Activated T-cell treated with anti-CD3 and anti-CD28 coated beads, Interleukin-2, amount 50 U/mL, for 24 hours (primary cell): ENCODE results near the gene NCR1.
"Not testable (repeated sequence)": the region's sequence is repeated elsewhere in the genome, so short reads cannot be mapped to it uniquely, and the experiment has no call there.

Experiments
- DNase-seq: peaks from one replicate; pipeline ENCODE4 v3.0.0-alpha.2; 2020
- H3K27ac Mint-ChIP-seq: 2 replicates; pipeline ENCODE4 v1.8.0; 2020; ENCODE audit warnings: mild to moderate bottlenecking, mixed read lengths
- H3K27me3 Mint-ChIP-seq: 2 replicates; pipeline ENCODE4 v1.8.0; 2020; ENCODE audit warnings: mixed read lengths
- H3K36me3 Mint-ChIP-seq: 2 replicates; pipeline ENCODE4 v1.8.0; 2020; ENCODE audit warnings: low read depth, mixed read lengths
- H3K4me1 Mint-ChIP-seq: 2 replicates; pipeline ENCODE4 v1.8.0; 2020; ENCODE audit warnings: low read depth, mixed read lengths
- H3K4me3 Mint-ChIP-seq: 2 replicates; pipeline ENCODE4 v1.8.0; 2020; ENCODE audit warnings: mild to moderate bottlenecking, moderate library complexity, mixed read lengths
- H3K9me3 Mint-ChIP-seq: 2 replicates; pipeline ENCODE4 v1.8.0; 2020; ENCODE audit warnings: mixed read lengths

Gene NCR1

DNA sequence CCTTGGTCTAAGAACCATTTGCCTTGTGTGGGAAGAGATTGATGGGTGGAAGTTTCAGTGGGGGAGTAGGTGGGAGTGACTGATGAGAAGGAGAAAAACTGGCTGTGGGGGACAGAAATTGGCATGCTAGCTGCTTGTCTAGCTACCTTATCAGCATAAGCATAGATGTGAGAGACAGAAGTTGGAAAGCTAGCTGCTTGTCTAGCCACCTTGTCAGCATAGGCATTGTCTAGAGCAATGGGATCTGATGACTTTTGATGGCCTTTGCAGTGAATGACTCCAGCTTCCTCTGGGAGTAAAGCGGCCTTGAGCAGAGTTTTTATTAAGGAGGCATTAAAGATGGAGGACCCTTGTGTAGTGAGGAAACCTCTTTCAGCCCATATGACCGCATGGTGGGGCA lies 9.9 kb upstream of the NCR1 start:
- H3K4me3 Mint-ChIP-seq: no peak overlapping the region
- H3K4me1 Mint-ChIP-seq: no peaks in the 10 kb centered on the region
- H3K27ac Mint-ChIP-seq: no peak overlapping the region
- no peaks in the 10 kb centered on the region for H3K9me3 Mint-ChIP-seq
- no peak for DNase-seq
- no peaks in the 10 kb centered on the region for H3K36me3 Mint-ChIP-seq
- H3K27me3 Mint-ChIP-seq: peaks cover 15% of the 10 kb centered on the region

DNA sequence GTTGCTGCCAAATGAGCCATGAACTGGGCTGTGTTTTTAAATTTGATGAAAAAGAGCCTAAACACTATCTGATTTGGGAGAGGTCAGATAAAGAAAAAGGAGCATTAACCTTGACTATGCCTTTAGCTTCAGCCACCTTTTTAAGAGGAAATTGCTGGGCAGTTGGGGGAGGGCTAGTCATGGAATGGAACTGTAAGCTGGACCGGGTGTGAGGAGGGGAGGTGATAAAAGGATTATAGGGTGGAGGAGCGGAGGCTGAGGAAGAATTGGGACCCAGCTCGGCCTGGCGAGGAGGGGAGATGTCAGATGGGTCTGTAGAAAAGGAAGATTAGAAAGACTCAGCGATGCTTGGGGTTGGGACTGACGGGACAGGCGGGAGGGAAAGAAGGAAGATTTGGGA lies 7.3 kb upstream of the NCR1 start:
- not testable (repeated sequence) for H3K4me1 Mint-ChIP-seq, H3K27ac Mint-ChIP-seq

DNA sequence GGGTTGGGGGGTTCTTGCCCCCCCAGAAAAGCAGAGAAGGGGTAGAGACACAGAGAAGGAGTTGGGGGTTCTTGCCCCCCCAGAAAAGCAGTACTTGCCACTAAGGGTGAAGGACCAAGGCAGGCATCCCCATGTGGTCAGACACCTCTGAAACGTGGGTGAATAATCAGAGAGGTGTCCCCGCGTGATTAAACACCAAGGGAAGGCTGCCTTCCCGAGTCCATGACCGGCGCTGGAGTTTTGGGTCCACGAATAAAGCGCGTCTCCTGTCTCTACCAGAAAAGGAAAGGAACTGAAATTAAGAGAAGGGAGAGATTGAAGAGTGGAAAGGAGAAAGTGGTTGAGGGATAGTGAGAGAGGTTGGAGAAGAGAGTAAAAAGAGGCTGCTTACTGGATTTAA lies 6.3 kb upstream of the NCR1 start:
- H3K27me3 Mint-ChIP-seq: peaks cover 15% of the 10 kb centered on the region
- not testable (repeated sequence) for H3K4me1 Mint-ChIP-seq, DNase-seq, H3K9me3 Mint-ChIP-seq, H3K4me3 Mint-ChIP-seq, H3K36me3 Mint-ChIP-seq, H3K27ac Mint-ChIP-seq

More for the DNA sequence above, 7.3 kb upstream of the NCR1 start:
- not testable (repeated sequence) for H3K4me3 Mint-ChIP-seq, H3K36me3 Mint-ChIP-seq, DNase-seq, H3K9me3 Mint-ChIP-seq
- peaks cover 15% of the 10 kb centered on the region for H3K27me3 Mint-ChIP-seq

DNA sequence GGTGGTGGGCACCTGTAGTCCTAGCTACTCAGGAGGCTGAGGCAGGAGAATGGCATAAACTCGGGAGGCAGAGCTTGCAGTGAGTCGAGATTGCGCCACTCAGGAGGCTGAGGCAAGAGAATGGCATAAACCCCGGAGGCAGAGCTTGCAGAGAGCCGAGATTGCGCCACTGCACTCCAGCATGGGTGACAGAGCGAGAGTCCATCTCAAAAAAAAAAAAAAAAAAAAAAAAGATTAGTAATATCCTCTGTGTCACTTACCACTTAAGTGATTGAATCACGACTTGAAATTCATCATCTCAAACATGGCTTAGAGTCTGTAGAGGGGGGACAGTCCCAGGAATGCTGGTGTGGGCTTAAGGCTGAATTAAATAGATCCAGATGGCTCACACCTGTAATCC lies 4.8 kb upstream of the NCR1 start:
- H3K27ac Mint-ChIP-seq, H3K4me1 Mint-ChIP-seq, DNase-seq, H3K4me3 Mint-ChIP-seq, H3K9me3 Mint-ChIP-seq, H3K36me3 Mint-ChIP-seq: not testable (repeated sequence)
- peaks cover 20% of the 10 kb centered on the region for H3K27me3 Mint-ChIP-seq

DNA sequence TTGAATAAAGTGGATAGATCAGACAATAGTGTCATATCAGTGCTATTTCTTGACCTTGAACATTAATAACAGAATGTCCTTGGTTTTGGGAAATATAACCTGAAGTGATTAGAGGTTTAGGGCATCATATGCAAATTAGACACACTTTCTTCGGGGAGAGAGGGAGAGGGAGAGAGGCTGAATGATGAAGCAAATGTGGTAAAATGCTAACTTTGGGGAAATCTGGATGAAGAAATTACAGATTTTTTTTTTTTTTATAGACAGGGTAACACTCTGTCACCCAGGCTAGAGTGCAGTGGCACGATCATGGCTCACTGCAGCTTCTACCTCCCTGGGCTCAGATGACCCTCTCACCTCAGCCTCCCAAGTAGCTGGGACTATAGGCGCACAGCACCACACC lies 3.9 kb upstream of the NCR1 start:
- Mint-ChIP-seq H3K4me1 (no peaks in the 10 kb centered on the region), H3K9me3 (no peaks in the 10 kb centered on the region), H3K27ac (no peak overlapping the region), H3K4me3 (no peak overlapping the region), H3K36me3 (no peaks in the 10 kb centered on the region), H3K27me3 (peaks cover 27% of the 10 kb centered on the region)
- DNase-seq: no peak

DNA sequence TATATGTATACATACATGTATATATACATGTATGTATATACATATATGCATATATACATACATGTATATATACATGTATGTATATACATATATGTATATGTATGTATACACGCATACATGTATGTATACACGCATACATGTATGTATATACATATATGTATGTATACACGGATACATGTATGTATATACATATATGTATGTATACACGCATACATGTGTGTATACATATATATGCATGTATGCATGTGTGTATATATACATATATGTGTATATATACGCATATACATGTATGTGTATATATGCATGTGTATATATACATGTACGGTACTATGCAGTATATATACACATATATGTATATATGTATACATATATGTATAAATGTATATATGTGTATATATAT lies 2.6 kb upstream of the NCR1 start:
- Mint-ChIP-seq H3K27me3 (peaks cover 21% of the 10 kb centered on the region), H3K27ac (no peak overlapping the region), H3K4me1 (no peaks in the 10 kb centered on the region), H3K4me3 (no peak overlapping the region), H3K36me3 (no peaks in the 10 kb centered on the region), H3K9me3 (no peaks in the 10 kb centered on the region)
- no peak for DNase-seq

DNA sequence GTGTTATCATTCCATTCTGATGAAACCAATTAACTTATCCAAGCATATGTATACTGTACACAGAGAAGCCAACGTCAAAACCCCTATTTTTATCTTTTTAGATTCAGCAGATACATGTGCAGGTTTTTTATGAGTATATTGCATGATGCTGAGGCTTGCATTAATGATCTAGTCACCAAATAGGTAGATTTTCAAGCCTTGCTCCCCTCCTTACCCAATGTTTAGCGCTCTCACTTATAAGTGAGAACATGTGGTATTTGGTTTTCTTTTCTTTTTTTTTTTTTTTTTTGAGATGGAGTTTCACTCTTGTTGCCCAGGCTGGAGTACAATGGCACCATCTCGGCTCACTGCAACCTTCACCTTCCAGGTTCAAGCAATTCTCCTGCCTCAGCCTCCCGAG lies 1.7 kb upstream of the NCR1 start:
- H3K4me3 Mint-ChIP-seq: not testable (repeated sequence)

DNA sequence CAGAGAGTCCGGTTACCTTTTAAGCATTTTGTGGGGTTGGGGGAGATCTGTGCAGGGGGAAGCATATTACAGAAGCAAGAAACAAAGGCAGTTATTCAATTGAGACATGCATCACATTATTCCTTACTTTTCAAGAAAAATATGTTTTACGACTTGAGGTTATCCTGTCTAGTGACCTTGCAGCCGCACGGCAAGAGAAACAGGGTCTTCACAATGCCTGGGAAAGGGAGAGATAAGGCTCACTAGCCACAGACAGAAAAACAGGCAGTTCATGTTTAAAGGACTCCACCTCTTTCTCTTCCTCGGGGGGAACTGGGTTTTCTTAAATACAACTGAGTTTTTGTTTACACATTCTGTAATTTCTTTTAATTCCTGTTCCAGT lies 536 bp upstream of the NCR1 start:
- Mint-ChIP-seq H3K27me3 (peaks cover 14% of the 10 kb centered on the region), H3K4me1 (no peaks in the 10 kb centered on the region), H3K4me3 (no peak overlapping the region), H3K36me3 (no peaks in the 10 kb centered on the region), H3K27ac (no peak overlapping the region), H3K9me3 (no peaks in the 10 kb centered on the region)
- DNase-seq: no peak

More for the DNA sequence above, 1.7 kb upstream of the NCR1 start:
- H3K36me3 Mint-ChIP-seq, H3K4me1 Mint-ChIP-seq, H3K9me3 Mint-ChIP-seq, DNase-seq, H3K27ac Mint-ChIP-seq: not testable (repeated sequence)
- peaks cover 14% of the 10 kb centered on the region for H3K27me3 Mint-ChIP-seq

DNA sequence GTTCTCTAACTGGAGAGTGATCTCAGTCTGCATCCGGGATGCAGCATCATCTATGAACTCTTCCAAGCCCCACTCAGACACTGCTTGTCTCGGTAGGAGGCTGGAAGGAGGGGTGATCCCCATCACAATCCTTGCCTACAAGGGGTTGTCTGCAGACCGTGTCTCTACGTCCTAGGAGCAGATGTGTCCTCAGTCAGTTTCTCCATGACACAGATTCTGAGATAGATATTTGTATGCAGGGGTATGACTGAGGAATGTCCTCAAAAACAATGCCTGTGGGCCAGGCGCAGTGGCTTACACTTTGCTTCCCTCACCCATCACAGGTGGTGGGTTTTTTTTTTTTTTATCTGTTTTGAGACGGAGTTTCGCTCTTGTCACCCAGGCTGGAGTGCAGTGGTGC lies 871 bp downstream of the NCR1 start:
- Mint-ChIP-seq H3K4me1 (no peaks in the 10 kb centered on the region), H3K4me3 (no peak overlapping the region), H3K36me3 (no peaks in the 10 kb centered on the region), H3K9me3 (peaks cover 2% of the 10 kb centered on the region), H3K27ac (no peak overlapping the region), H3K27me3 (peaks cover 14% of the 10 kb centered on the region)
- DNase-seq: no peak

DNA sequence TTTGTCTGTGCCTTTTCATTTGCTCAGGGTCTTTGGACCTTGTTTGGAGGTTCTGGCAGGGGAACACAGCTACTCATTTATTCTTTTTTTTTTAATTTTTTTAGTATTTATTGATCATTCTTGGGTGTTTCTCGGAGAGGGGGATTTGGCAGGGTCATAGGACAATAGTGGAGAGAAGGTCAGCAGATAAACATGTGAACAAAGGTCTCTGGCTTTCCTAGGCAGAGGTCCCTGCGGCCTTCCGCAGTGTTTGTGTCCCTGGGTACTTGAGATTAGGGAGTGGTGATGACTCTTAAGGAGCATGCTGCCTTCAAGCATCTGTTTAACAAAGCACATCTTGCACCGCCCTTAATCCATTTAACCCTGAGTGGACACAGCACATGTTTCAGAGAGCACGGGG lies 2.0 kb downstream of the NCR1 start:
- H3K27me3 Mint-ChIP-seq: peaks cover 14% of the 10 kb centered on the region
- H3K4me1 Mint-ChIP-seq, DNase-seq, H3K4me3 Mint-ChIP-seq, H3K9me3 Mint-ChIP-seq, H3K27ac Mint-ChIP-seq, H3K36me3 Mint-ChIP-seq: not testable (repeated sequence)

DNA sequence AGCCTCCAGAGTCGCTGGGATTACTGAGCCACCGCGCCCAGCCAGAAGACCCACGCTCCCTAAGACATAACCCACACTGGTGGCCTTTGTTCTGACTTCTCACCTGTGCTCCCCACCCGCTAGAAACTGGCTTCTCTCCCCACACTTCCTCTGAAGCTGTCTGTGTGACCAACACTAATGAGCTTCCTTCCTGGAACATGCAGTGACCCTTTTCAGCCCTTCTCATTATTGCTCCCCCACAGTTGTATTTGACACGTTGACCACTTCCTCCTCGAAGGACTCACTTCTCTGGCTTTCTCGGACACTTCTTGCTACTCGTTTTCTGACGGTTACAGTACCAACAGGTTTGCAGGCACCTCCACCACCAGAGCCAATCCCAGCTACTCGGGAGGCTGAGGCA lies 10.9 kb downstream of the NCR1 start:
- H3K4me1 Mint-ChIP-seq: peaks cover 2% of the 10 kb centered on the region
- DNase-seq: no peak
- peaks cover 3% of the 10 kb centered on the region for H3K9me3 Mint-ChIP-seq
- no peaks in the 10 kb centered on the region for H3K36me3 Mint-ChIP-seq
- no peak overlapping the region for H3K4me3 Mint-ChIP-seq
- H3K27me3 Mint-ChIP-seq: peaks cover 32% of the 10 kb centered on the region
- H3K27ac Mint-ChIP-seq: no peak overlapping the region

DNA sequence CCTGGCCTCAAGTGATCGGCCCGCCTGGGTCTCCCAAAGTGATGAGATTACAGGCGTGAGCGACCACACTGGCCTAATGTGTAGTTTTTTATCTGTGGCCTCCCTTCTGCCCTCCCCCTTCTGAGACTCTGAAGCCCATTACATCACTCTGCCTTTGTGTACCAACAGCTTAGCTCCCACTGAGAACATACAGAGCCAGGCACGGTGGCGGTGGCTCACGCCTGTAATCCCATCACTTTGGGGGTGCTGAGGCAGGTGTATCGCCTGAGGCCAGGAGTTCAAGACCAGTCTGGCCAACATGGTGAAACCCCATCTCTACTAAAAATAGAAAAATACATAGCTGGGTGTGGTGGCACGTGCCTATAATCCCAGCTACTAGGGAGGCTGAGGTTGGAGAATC lies 12.6 kb downstream of the NCR1 start:
- H3K27me3 Mint-ChIP-seq: peaks cover 36% of the 10 kb centered on the region
- H3K27ac Mint-ChIP-seq: no peak overlapping the region
- peaks cover 3% of the 10 kb centered on the region for H3K9me3 Mint-ChIP-seq
- H3K4me3 Mint-ChIP-seq: no peak overlapping the region
- H3K4me1 Mint-ChIP-seq: peaks cover 2% of the 10 kb centered on the region
- no peaks in the 10 kb centered on the region for H3K36me3 Mint-ChIP-seq
- no peak for DNase-seq

DNA sequence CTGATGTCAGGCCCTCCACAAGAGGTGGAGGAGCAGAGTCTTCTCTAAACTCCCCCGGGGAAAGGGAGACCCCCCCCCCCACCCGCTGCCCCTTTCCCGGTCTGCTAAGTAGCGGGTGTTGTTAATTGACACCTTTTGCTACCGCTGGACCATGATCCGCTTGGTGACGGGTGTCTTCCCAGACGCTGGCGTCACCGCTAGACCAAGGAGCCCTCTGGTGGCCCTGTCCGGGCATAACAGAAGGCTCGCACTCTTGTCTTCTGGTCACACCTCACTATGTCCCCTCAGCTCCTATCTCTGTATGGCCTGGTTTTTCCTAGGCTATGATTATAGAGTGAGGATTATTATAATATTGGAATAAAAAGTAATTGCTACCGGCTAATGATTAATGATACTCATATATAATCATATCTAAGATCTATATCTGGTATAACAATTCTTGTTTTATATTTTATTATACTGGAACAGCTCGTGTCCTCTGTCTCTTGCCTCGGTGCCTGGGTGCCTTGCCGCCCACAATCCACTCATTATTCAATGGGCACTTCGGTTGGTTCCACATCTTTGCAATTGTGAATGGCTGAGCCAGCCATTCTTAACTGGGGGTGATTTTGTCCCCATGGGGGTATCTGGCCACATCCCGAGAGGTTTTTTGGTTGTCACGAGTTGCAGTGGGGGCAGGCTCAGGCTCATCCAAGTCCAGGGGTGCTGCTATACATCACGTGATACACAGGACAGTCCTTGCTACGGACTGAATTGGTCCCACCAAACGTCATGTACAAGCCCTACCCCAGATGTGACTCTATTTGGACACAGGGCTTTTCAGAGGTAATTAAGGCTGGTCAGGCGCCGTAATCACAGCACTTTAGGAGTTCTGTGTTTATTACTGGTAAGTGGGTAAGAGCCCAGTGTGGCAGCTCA lies 14.0 kb downstream of the NCR1 start:
- not testable (repeated sequence) for H3K36me3 Mint-ChIP-seq, H3K4me3 Mint-ChIP-seq

DNA sequence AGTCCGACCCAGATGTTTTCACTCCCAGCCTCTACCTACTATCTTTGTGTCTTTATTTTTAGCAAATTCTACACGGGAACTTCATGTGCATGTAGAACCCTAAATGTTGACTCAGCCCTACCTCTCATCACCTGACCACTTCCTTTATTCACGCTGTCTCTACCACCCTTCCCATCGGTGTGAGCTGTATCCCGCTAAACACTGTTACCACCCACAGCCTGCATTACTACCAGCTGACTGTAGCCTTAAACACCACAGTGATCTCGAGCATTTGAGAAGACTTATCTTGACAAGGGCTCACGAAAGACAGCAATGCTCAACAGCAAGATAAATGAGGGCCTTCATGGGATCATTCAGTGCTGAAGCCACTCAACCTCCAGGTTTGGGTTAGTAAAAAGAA lies 15.1 kb downstream of the NCR1 start:
- Mint-ChIP-seq H3K4me1 (peaks cover 2% of the 10 kb centered on the region), H3K27ac (no peak overlapping the region), H3K9me3 (peaks cover 9% of the 10 kb centered on the region), H3K27me3 (peaks cover 28% of the 10 kb centered on the region), H3K4me3 (no peak overlapping the region), H3K36me3 (no peaks in the 10 kb centered on the region)
- no peak for DNase-seq

More for the DNA sequence above, 14.0 kb downstream of the NCR1 start:
- H3K4me1 Mint-ChIP-seq, H3K27ac Mint-ChIP-seq, H3K9me3 Mint-ChIP-seq: not testable (repeated sequence)
- H3K27me3 Mint-ChIP-seq: peaks cover 34% of the 10 kb centered on the region
- DNase-seq: peak; percentile 31

DNA sequence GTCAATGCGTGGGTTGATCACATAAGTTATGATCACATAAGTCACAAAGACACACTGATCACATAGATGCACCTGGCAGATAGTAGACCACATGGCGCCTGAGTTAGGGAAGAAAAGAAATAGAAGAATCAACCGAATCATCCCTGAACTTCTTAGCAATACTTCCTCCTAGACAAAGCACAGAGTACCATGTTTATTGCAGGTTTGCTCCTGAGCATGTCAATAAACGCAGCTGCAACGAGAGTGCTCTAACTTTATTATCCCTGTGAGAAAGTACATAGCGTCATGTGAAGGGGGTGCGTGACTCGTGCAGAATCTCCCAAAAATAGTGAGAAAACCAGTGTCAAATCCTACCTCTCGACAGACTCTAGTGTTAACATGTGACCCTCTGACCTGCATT lies 17.3 kb downstream of the NCR1 start:
- no peak for DNase-seq
- Mint-ChIP-seq H3K36me3 (no peaks in the 10 kb centered on the region), H3K9me3 (peaks cover 12% of the 10 kb centered on the region), H3K4me1 (peaks cover 2% of the 10 kb centered on the region), H3K27me3 (peaks cover 20% of the 10 kb centered on the region), H3K27ac (no peak overlapping the region), H3K4me3 (no peak overlapping the region)

DNA sequence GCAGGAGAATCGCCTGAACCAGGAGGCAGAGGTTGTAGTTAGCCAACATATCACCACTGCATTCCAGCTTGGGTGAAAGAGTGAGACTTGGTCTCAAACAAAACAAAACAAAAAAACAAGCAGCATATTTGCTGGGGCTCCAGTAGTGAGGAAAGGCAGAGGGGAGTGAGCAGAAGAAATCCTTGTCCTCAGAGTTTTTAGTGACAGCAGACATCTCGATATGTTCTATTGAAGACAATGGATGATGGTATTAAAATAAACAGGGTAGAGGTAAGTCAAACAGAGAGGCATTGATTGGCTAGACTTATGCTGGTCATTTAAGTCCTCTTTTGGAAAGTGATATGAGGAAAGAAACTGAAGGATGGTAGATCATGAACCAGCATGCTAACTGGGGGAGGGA lies 22.4 kb downstream of the NCR1 start:
- no peaks in the 10 kb centered on the region for H3K36me3 Mint-ChIP-seq

More for the DNA sequence above, 22.4 kb downstream of the NCR1 start:
- H3K27me3 Mint-ChIP-seq: peaks cover 3% of the 10 kb centered on the region
- no peak overlapping the region for H3K27ac Mint-ChIP-seq
- H3K4me1 Mint-ChIP-seq: no peaks in the 10 kb centered on the region
- peaks cover 15% of the 10 kb centered on the region for H3K9me3 Mint-ChIP-seq
- H3K4me3 Mint-ChIP-seq: no peak overlapping the region
- no peak for DNase-seq
